ENCODE data around the gene ATF7.

ATF7 gene

DNA sequence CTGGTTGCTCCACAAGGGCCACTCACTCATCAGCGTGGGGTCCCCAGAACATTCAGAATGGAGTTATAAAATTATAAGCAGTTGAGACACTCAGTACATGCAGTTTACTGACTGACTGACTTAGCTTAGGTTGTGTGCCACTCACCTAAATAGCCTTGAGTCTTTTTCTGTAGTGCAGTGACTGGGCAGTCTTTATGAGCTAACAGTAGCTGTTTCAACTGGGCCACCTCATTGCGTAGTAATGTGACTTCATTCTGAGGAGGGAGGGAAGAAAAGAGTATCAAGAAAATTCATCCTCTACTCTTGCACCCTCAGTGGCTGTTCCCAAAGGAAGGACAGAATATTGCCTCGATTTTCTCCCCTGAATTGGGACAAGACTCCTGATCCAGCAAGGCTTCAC, 103.1 kb downstream of the ATF7 start:
- Histone ChIP-seq H3K27ac (ENCODE audit: extremely low read depth, low read depth, low read length) (no peak overlapping the region), H3K4me3 (ENCODE audit: low read depth, low read length) (no peak overlapping the region), H3K9me3 (ENCODE audit: control insufficient read depth, insufficient read depth, low read depth, low read length) (no peaks in the 10 kb centered on the region), H3K4me1 (ENCODE audit: control insufficient read depth, insufficient read depth, low read length) (no peaks in the 10 kb centered on the region), H3K36me3 (ENCODE audit: control insufficient read depth in 2 of 2, insufficient read depth in 1 of 2, low read length in 2 of 2) (peaks cover 24 to 57% of the 10 kb centered on the region in 2 experiments; a peak in 2 of 3 replicates)
- POLR2A ChIA-PET: no interaction called here
- CTCF ChIA-PET: interaction anchor here (0.6 to 2.2 kb wide), 4 partner anchors 10 to 202 kb away, joined by 3 to 13 read pairs (median 3); no protein-coding TSS in a partner anchor
- TF ChIP-seq ZNF23 (tag by site-specific recombination; IDR thresholded peaks at IDR 0.05; ENCODE audit: borderline replicate concordance) (no peak), ZBTB1 (tag by site-specific recombination; IDR thresholded peaks at IDR 0.05) (no peak), KLF7 (tag by site-specific recombination; IDR thresholded peaks at IDR 0.05; ENCODE audit: borderline replicate concordance) (no peak), ZNF155 (tag by site-specific recombination; IDR thresholded peaks at IDR 0.05) (no peak), SP7 (tag by site-specific recombination; IDR thresholded peaks at IDR 0.05) (no peak), ZNF560 (tag by site-specific recombination; IDR thresholded peaks at IDR 0.05; ENCODE audit: borderline replicate concordance) (no peak), WT1 (tag by site-specific recombination; IDR thresholded peaks at IDR 0.05) (no peak), ZNF777 (tag by site-specific recombination; IDR thresholded peaks at IDR 0.05; ENCODE audit: borderline replicate concordance) (no peak), ZNF174 (tag by site-specific recombination; IDR thresholded peaks at IDR 0.05) (no peak), ZNF626 (tag by site-specific recombination; IDR thresholded peaks at IDR 0.05) (no peak), PRDM1 (tag by site-specific recombination; IDR thresholded peaks at IDR 0.05) (no peak)
- TF ChIP-seq, protein P1, sequence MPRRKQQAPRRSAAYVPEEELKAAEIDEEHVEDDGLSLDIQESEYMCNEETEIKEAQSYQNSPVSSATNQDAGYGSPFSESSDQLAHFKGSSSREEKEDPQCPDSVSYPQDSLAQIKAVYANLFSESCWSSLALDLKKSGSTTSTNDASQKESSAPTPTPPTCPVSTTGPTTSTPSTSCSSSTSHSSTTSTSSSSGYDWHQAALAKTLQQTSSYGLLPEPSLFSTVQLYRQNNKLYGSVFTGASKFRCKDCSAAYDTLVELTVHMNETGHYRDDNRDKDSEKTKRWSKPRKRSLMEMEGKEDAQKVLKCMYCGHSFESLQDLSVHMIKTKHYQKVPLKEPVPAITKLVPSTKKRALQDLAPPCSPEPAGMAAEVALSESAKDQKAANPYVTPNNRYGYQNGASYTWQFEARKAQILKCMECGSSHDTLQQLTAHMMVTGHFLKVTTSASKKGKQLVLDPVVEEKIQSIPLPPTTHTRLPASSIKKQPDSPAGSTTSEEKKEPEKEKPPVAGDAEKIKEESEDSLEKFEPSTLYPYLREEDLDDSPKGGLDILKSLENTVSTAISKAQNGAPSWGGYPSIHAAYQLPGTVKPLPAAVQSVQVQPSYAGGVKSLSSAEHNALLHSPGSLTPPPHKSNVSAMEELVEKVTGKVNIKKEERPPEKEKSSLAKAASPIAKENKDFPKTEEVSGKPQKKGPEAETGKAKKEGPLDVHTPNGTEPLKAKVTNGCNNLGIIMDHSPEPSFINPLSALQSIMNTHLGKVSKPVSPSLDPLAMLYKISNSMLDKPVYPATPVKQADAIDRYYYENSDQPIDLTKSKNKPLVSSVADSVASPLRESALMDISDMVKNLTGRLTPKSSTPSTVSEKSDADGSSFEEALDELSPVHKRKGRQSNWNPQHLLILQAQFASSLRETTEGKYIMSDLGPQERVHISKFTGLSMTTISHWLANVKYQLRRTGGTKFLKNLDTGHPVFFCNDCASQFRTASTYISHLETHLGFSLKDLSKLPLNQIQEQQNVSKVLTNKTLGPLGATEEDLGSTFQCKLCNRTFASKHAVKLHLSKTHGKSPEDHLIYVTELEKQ (tag by site-specific recombination; IDR thresholded peaks at IDR 0.05; ENCODE audit: borderline replicate concordance): no peak
- TF ChIP-seq, protein P2, sequence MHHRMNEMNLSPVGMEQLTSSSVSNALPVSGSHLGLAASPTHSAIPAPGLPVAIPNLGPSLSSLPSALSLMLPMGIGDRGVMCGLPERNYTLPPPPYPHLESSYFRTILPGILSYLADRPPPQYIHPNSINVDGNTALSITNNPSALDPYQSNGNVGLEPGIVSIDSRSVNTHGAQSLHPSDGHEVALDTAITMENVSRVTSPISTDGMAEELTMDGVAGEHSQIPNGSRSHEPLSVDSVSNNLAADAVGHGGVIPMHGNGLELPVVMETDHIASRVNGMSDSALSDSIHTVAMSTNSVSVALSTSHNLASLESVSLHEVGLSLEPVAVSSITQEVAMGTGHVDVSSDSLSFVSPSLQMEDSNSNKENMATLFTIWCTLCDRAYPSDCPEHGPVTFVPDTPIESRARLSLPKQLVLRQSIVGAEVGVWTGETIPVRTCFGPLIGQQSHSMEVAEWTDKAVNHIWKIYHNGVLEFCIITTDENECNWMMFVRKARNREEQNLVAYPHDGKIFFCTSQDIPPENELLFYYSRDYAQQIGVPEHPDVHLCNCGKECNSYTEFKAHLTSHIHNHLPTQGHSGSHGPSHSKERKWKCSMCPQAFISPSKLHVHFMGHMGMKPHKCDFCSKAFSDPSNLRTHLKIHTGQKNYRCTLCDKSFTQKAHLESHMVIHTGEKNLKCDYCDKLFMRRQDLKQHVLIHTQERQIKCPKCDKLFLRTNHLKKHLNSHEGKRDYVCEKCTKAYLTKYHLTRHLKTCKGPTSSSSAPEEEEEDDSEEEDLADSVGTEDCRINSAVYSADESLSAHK (tag by site-specific recombination; IDR thresholded peaks at IDR 0.05): no peak
- TF ChIP-seq, protein P3, sequence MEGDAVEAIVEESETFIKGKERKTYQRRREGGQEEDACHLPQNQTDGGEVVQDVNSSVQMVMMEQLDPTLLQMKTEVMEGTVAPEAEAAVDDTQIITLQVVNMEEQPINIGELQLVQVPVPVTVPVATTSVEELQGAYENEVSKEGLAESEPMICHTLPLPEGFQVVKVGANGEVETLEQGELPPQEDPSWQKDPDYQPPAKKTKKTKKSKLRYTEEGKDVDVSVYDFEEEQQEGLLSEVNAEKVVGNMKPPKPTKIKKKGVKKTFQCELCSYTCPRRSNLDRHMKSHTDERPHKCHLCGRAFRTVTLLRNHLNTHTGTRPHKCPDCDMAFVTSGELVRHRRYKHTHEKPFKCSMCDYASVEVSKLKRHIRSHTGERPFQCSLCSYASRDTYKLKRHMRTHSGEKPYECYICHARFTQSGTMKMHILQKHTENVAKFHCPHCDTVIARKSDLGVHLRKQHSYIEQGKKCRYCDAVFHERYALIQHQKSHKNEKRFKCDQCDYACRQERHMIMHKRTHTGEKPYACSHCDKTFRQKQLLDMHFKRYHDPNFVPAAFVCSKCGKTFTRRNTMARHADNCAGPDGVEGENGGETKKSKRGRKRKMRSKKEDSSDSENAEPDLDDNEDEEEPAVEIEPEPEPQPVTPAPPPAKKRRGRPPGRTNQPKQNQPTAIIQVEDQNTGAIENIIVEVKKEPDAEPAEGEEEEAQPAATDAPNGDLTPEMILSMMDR (tag by site-specific recombination; IDR thresholded peaks at IDR 0.05): no peak
- TF ChIP-seq, protein P4, sequence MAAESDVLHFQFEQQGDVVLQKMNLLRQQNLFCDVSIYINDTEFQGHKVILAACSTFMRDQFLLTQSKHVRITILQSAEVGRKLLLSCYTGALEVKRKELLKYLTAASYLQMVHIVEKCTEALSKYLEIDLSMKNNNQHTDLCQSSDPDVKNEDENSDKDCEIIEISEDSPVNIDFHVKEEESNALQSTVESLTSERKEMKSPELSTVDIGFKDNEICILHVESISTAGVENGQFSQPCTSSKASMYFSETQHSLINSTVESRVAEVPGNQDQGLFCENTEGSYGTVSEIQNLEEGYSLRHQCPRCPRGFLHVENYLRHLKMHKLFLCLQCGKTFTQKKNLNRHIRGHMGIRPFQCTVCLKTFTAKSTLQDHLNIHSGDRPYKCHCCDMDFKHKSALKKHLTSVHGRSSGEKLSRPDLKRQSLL (tag by site-specific recombination; IDR thresholded peaks at IDR 0.05): no peak
- TF ChIP-seq, protein P5, sequence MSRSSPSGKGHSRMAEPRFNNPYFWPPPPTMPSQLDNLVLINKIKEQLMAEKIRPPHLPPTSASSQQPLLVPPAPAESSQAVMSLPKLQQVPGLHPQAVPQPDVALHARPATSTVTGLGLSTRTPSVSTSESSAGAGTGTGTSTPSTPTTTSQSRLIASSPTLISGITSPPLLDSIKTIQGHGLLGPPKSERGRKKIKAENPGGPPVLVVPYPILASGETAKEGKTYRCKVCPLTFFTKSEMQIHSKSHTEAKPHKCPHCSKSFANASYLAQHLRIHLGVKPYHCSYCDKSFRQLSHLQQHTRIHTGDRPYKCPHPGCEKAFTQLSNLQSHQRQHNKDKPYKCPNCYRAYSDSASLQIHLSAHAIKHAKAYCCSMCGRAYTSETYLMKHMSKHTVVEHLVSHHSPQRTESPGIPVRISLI (tag by site-specific recombination; IDR thresholded peaks at IDR 0.05): no peak

Measured in HEK293 (cell line).